HCT116 (cell line): ENCODE data around the gene F2RL3. TPM values are rescaled to one million over a fixed set of nuclear protein-coding genes. Genes with fewer than 3 reads are reported as not detected.

Experiments
- ATAC-seq: fragments of 200-7000 bp; cut with Tn5 transposase; 2 replicates; pipeline ENCODE4 v1.9.1; 2020; ENCODE audit warnings: mild to moderate bottlenecking, moderate library complexity
- BruUV-seq: library from RNA; stranded (reverse); fragments of 400-500 nt; replicated peaks from 2 replicates; lab custom pipeline; 2021; lab: Mats Ljungman, UMichigan
- CTCF ChIA-PET: fragments of 300-600 bp; sonication (Branson Sonifier 250); formaldehyde crosslinking; loops from one replicate; lab custom pipeline; 2021; ENCODE audit warnings: antibody characterized with exemption; lab: Charles Lee
- POLR2A ChIA-PET: fragments of 300-600, 350-600 bp; sonication (Branson Sonifier 250); formaldehyde crosslinking; loops from one replicate; lab custom pipeline; 2021; ENCODE audit warnings: antibody characterized with exemption; lab: Charles Lee
- RAD21 ChIA-PET, 2 experiments: fragments of 300-600 bp; sonication (Branson Sonifier 250); formaldehyde crosslinking; loops; one replicate each; lab custom pipeline; 2023; ENCODE audit warnings: low total read pairs in 2 of 2; ENCODE audit not compliant: uncharacterized antibody in 2 of 2, unreplicated experiment in 2 of 2, low non-redundant PET in 1 of 2; lab: Charles Lee
- DNase-seq: peaks from one replicate; pipeline ENCODE4 v3.0.0-alpha.2; 2010; ENCODE audit warnings: low read depth, low spot score
- H2AFZ ChIP-seq: fragments of 200-600 bp; shearing (Covaris generic), sonication (generic); 2 replicates; pipeline ENCODE4 v1.6.1; 2017; ENCODE audit warnings: low read depth, mixed run types, mixed read lengths, antibody characterized with exemption, low read length; ENCODE audit not compliant: poor library complexity, severe bottlenecking
- H3K27ac ChIP-seq: 2 replicates; pipeline ENCODE4 v1.5.1; 2012; ENCODE audit warnings: low read depth, low read length
- H3K27me3 ChIP-seq: fragments of 200-600 bp; sonication (generic); 2 replicates; pipeline ENCODE4 v1.6.1; 2016; ENCODE audit warnings: mixed run types, low read length, mixed read lengths; ENCODE audit not compliant: insufficient read depth
- H3K36me3 ChIP-seq, 2 experiments: fragments of 200-500 bp in 1 of 2; fragments of 200-600 bp in 1 of 2; sonication (Bioruptor generic) in 1 of 2; sonication (generic) in 1 of 2; 2 replicates each; pipeline versions ENCODE4 v1.5.1 to v1.6.1; 2014 to 2016; ENCODE audit warnings: low read length in 2 of 2, inconsistent platforms in 1 of 2, mixed read lengths in 1 of 2, mixed run types in 1 of 2; ENCODE audit not compliant: insufficient read depth in 2 of 2, control insufficient read depth in 1 of 2
- H3K4me1 ChIP-seq, 2 experiments: fragments of 200-600 bp in 1 of 2; sonication (generic) in 1 of 2; 2 replicates each; pipeline versions ENCODE4 v1.5.1 to v1.6.1; 2012 to 2017; ENCODE audit warnings: low read length in 2 of 2, inconsistent platforms in 1 of 2, mild to moderate bottlenecking in 1 of 2, mixed read lengths in 1 of 2, mixed run types in 1 of 2, moderate library complexity in 1 of 2; ENCODE audit not compliant: insufficient read depth in 2 of 2, control insufficient read depth in 1 of 2
- H3K4me2 ChIP-seq: fragments of 200-600 bp; sonication (generic); 2 replicates; pipeline ENCODE4 v1.6.1; 2017; ENCODE audit warnings: mixed run types, low read length, mixed read lengths
- H3K4me3 ChIP-seq, 2 experiments: fragments of 200-600 bp in 1 of 2; sonication (generic) in 1 of 2; replicated peaks in 1 of 2; 2 replicates each; pipeline ENCODE4 v1.5.1; 2011 to 2016; ENCODE audit warnings: low read length in 2 of 2, control low read depth in 1 of 2, low read depth in 1 of 2, mild to moderate bottlenecking in 1 of 2, mixed read lengths in 1 of 2, mixed run types in 1 of 2
- H3K79me2 ChIP-seq: fragments of 200-600 bp; sonication (generic); 2 replicates; pipeline ENCODE4 v1.6.1; 2017; ENCODE audit warnings: mild to moderate bottlenecking, mixed run types, low read length, moderate library complexity, mixed read lengths; ENCODE audit not compliant: insufficient read depth
- H3K9ac ChIP-seq: fragments of 200-600 bp; sonication (generic); 2 replicates; pipeline ENCODE4 v1.6.1; 2016; ENCODE audit warnings: low read length, mixed read lengths
- H3K9me2 ChIP-seq: fragments of 200-600 bp; sonication (generic), shearing (Covaris generic); 2 replicates; pipeline ENCODE4 v1.6.1; 2017; ENCODE audit warnings: mixed run types, mild to moderate bottlenecking, moderate library complexity; ENCODE audit not compliant: insufficient read depth
- H3K9me3 ChIP-seq, 2 experiments: fragments of 200-500 bp in 1 of 2; fragments of 200-600 bp in 1 of 2; sonication (Bioruptor generic) in 1 of 2; sonication (generic) in 1 of 2; 2 replicates each; pipeline ENCODE4 v1.6.1; 2014 to 2017; ENCODE audit warnings: low read length in 2 of 2, mixed read lengths in 2 of 2, inconsistent platforms in 1 of 2, low read depth in 1 of 2, mild to moderate bottlenecking in 1 of 2, mixed run types in 1 of 2, moderate library complexity in 1 of 2; ENCODE audit not compliant: control insufficient read depth in 1 of 2, insufficient read depth in 1 of 2
- H4K20me1 ChIP-seq: fragments of 200-600 bp; sonication (generic), shearing (Covaris generic); 2 replicates; pipeline ENCODE4 v1.6.1; 2017; ENCODE audit warnings: mixed run types, mild to moderate bottlenecking, moderate library complexity; ENCODE audit not compliant: insufficient read depth
- CBX3 ChIP-seq: IDR thresholded peaks from 2 replicates; pipeline ENCODE4 v1.6.1; 2012; ENCODE audit warnings: low read depth
- CTCF ChIP-seq, 3 experiments: fragments of 200-600 bp in 1 of 3; sonication (generic) in 1 of 3; IDR thresholded peaks in 2 of 3; conservative IDR thresholded peaks in 1 of 3; 2 replicates each; pipeline ENCODE4 v1.5.1; 2012 to 2017; ENCODE audit warnings: low read depth in 2 of 3, low read length in 2 of 3, antibody characterized with exemption in 1 of 3, borderline replicate concordance in 1 of 3, control low read depth in 1 of 3, mild to moderate bottlenecking in 1 of 3, mixed read lengths in 1 of 3, mixed run types in 1 of 3, moderate library complexity in 1 of 3; ENCODE audit not compliant: insufficient read depth in 1 of 3
- EZH2 ChIP-seq: fragments of 200-600 bp; sonication (generic); IDR thresholded peaks from 2 replicates; pipeline ENCODE4 v1.6.1; 2017; ENCODE audit warnings: antibody characterized with exemption, mixed run types
- EZH2phosphoT487 ChIP-seq: fragments of 200-600 bp; IDR thresholded peaks from 2 replicates; pipeline ENCODE4 v1.6.1; 2018; ENCODE audit warnings: antibody characterized with exemption, borderline replicate concordance
- FOSL1 ChIP-seq: IDR thresholded peaks from 2 replicates; pipeline ENCODE4 v1.6.1; 2012; ENCODE audit warnings: low read depth
- POLR2A ChIP-seq: IDR thresholded peaks from 2 replicates; pipeline ENCODE4 v1.7.0; 2011; ENCODE audit warnings: borderline replicate concordance; ENCODE audit not compliant: insufficient read depth, insufficient read length; ENCODE audit errors: extremely low read depth
- POLR2AphosphoS5 ChIP-seq: IDR thresholded peaks from 2 replicates; pipeline ENCODE4 v1.6.1; 2011; ENCODE audit warnings: mild to moderate bottlenecking, low read depth, low read length, moderate library complexity
- RAD21 ChIP-seq: IDR thresholded peaks from 2 replicates; pipeline ENCODE4 v1.6.1; 2012; ENCODE audit warnings: low read depth, mild to moderate bottlenecking
- REST ChIP-seq: IDR thresholded peaks from 2 replicates; pipeline ENCODE4 v1.6.1; 2012; ENCODE audit warnings: low read depth
- SIN3A ChIP-seq: IDR thresholded peaks from 2 replicates; pipeline ENCODE4 v1.6.1; 2012; ENCODE audit warnings: low read depth
- SRF ChIP-seq: IDR thresholded peaks from 2 replicates; pipeline ENCODE4 v1.6.1; 2012; ENCODE audit warnings: low read depth
- YY1 ChIP-seq: IDR thresholded peaks from 2 replicates; pipeline ENCODE4 v1.6.1; 2011; ENCODE audit warnings: low read length, low read depth, moderate library complexity, mild to moderate bottlenecking; ENCODE audit not compliant: insufficient replicate concordance; ENCODE audit errors: extremely low read depth
- ZFX ChIP-seq: fragments of 450-650 bp; IDR thresholded peaks from 2 replicates; pipeline ENCODE4 v1.6.1; 2017
- intact Hi-C: fragments of 100-400 bp; cut with micrococcal nuclease; formaldehyde crosslinking; loops from 2 replicates; pipeline ENCODE4 v1.10.0; 2022
- total RNA-seq: library from RNA; stranded (reverse); gene quantifications from one replicate; pipeline ENCODE4 v1.2.1, GENCODE V29; 2021; ENCODE audit not compliant: unreplicated experiment
- TF ChIP-seq, protein P1 (sequence below): IDR thresholded peaks from 2 replicates; pipeline ENCODE4 v1.6.1; 2012

Gene F2RL3
- total RNA-seq, 1 experiment from 2014 or later: 0.10 TPM

DNA sequence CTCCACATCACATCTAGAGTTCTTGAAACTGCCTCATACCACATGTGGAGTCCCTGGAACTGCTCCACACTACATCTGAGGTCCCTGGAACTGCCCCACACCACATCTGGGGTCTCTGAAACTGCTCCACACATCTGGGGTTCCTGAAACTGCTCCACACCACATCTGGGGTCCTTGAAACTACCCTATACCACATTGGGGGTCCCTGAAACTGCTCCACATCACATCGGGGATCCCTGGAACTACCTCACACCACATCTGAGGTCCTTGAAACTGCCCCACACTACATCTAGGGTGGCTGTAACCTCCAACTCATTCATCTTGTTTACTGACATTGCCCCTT is 33.8 kb downstream of the F2RL3 start (continued):
- TF ChIP-seq CTCF (IDR thresholded peaks at IDR 0.05 in 2 of 3, conservative IDR thresholded peaks at IDR 0.05 in 1 of 3; ENCODE audit: borderline replicate concordance in 1 of 3, insufficient read depth in 1 of 3, low read depth in 2 of 3, low read length in 2 of 3): no peak
- TF ChIP-seq, protein P1, sequence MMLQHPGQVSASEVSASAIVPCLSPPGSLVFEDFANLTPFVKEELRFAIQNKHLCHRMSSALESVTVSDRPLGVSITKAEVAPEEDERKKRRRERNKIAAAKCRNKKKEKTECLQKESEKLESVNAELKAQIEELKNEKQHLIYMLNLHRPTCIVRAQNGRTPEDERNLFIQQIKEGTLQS: no peak
- no peak for TF ChIP-seq POLR2AphosphoS5
- no peak for TF ChIP-seq REST
- TF ChIP-seq EZH2phosphoT487: no peak
- no peak for TF ChIP-seq SRF
- TF ChIP-seq FOSL1: no peak

GRCh38 chr19:16922949-16923348 is 34.1 kb downstream of the F2RL3 start:
- H3K27ac ChIP-seq: no peak overlapping the region
- no peak overlapping the region for H3K4me3 ChIP-seq
- peaks cover 7 to 14% of the 10 kb centered on the region in 2 experiments for H3K4me1 ChIP-seq
- H4K20me1 ChIP-seq: no peaks in the 10 kb centered on the region
- no peaks in the 10 kb centered on the region for H3K36me3 ChIP-seq
- intact Hi-C loops: no loop called here
- ChIA-PET POLR2A (no interaction called here), CTCF (no interaction called here), RAD21 (no interaction called here)
- no peaks in the 10 kb centered on the region for H3K79me2 ChIP-seq
- H3K9me3 ChIP-seq: peaks cover 5 to 7% of the 10 kb centered on the region in 2 experiments; a peak in 2 of 4 replicates
- no peaks in the 10 kb centered on the region for H3K9me2 ChIP-seq
- no TSS peak for BruUV-seq
- no peak overlapping the region for H3K4me2 ChIP-seq
- no peak overlapping the region for H2AFZ ChIP-seq
- H3K27me3 ChIP-seq: no peaks in the 10 kb centered on the region
- DNase-seq (no peak), ATAC-seq (no peak)
- H3K9ac ChIP-seq: no peak overlapping the region
- TF ChIP-seq ZFX: no peak
- TF ChIP-seq EZH2: no peak
- no peak for TF ChIP-seq CBX3
- no peak for TF ChIP-seq RAD21
- no peak for TF ChIP-seq CTCF (IDR thresholded peaks at IDR 0.05 in 2 of 3, conservative IDR thresholded peaks at IDR 0.05 in 1 of 3; ENCODE audit: borderline replicate concordance in 1 of 3, insufficient read depth in 1 of 3, low read depth in 2 of 3, low read length in 2 of 3)
- TF ChIP-seq SIN3A: no peak
- TF ChIP-seq POLR2A: no peak
- no peak for TF ChIP-seq SRF
- TF ChIP-seq, protein P1: no peak
- no peak for TF ChIP-seq POLR2AphosphoS5
- TF ChIP-seq YY1: no peak
